HG03139 (cell line): ENCODE measurements around the gene CFAP70.

Source experiments
- ATAC-seq: cut with Tn5 transposase; IDR thresholded peaks from one replicate; pipeline ENCODE4 v1.9.1; 2021; ENCODE audit not compliant: unreplicated experiment

Gene CFAP70

GRCh38 chr10:73218431-73219191 is 140.1 kb downstream of the CFAP70 start:
- no peak for ATAC-seq

- no peak for ATAC-seq
Observed at GRCh38 chr10:73217628-73218027, 141.0 kb downstream of the CFAP70 start.

- ATAC-seq: no peak
Observed at GRCh38 chr10:73215749-73216148, 142.9 kb downstream of the CFAP70 start.

- ATAC-seq: no peak
Observed at GRCh38 chr10:73211106-73211811, 147.4 kb downstream of the CFAP70 start.

- no peak for ATAC-seq
Observed at GRCh38 chr10:73210395-73211105, 148.1 kb downstream of the CFAP70 start.

- no peak for ATAC-seq
Observed at GRCh38 chr10:73209705-73210104, 149.0 kb downstream of the CFAP70 start.

GRCh38 chr10:73207883-73208282 is 150.8 kb downstream of the CFAP70 start:
- no peak for ATAC-seq

GRCh38 chr10:73206385-73206784 is 152.3 kb downstream of the CFAP70 start:
- no peak for ATAC-seq

- ATAC-seq: no peak
Observed at GRCh38 chr10:73205890-73206289, 152.8 kb downstream of the CFAP70 start.

- ATAC-seq: no peak
Observed at GRCh38 chr10:73205081-73205480, 153.6 kb downstream of the CFAP70 start.
